ENCODE data around the gene CFAP43.
"Not testable (repeated sequence)": the region's sequence is repeated elsewhere in the genome, so short reads cannot be mapped to it uniquely, and the experiment has no call there.

The CFAP43 gene

GRCh38 chr10:104257235-104257634 is 25.1 kb upstream of the CFAP43 start:
- DNase-seq (ENCODE audit: low spot score): no peak

GRCh38 chr10:104256335-104256961 is 24.3 kb upstream of the CFAP43 start:
- DNase-seq (ENCODE audit: low spot score): peak; percentile 54

GRCh38 chr10:104255311-104255981 is 23.3 kb upstream of the CFAP43 start:
- peak; percentile 82 for DNase-seq (ENCODE audit: low spot score)

GRCh38 chr10:104254493-104255310 is 22.5 kb upstream of the CFAP43 start, which contains the start of gene GSTO1:
TSS of gene GSTO1 (plus strand) at chr10:104254892. CDS start at chr10:104254929, 37 bp downstream.
- peak; percentile 61 for DNase-seq (ENCODE audit: low spot score)

GRCh38 chr10:104253606-104254410 is 21.6 kb upstream of the CFAP43 start:
- DNase-seq (ENCODE audit: low spot score): no peak

GRCh38 chr10:104253106-104253505 is 20.9 kb upstream of the CFAP43 start:
- DNase-seq (ENCODE audit: low spot score): no peak

GRCh38 chr10:104252368-104252767 is 20.2 kb upstream of the CFAP43 start:
- DNase-seq (ENCODE audit: low spot score): no peak

- no peak for DNase-seq (ENCODE audit: low spot score)
These were observed 19.3 kb upstream of the CFAP43 start for GRCh38 chr10:104251443-104251842.

GRCh38 chr10:104250371-104250770 is 18.2 kb upstream of the CFAP43 start:
- DNase-seq (ENCODE audit: low spot score): no peak

- DNase-seq (ENCODE audit: low spot score): not testable (repeated sequence)
These were observed 16.8 kb upstream of the CFAP43 start for GRCh38 chr10:104248931-104249330.

- DNase-seq (ENCODE audit: low spot score): no peak
These were observed 15.5 kb upstream of the CFAP43 start for GRCh38 chr10:104247513-104248146.

GRCh38 chr10:104246976-104247375 is 14.8 kb upstream of the CFAP43 start:
- no peak for DNase-seq (ENCODE audit: low spot score)

- no peak for DNase-seq (ENCODE audit: low spot score)
These were observed 13.0 kb upstream of the CFAP43 start for GRCh38 chr10:104245066-104245632.

- no peak for DNase-seq (ENCODE audit: low spot score)
These were observed 11.3 kb upstream of the CFAP43 start for GRCh38 chr10:104243512-104243911.

GRCh38 chr10:104243009-104243408 is 10.8 kb upstream of the CFAP43 start:
- DNase-seq (ENCODE audit: low spot score): peak; percentile 87

- peak; percentile 90 for DNase-seq (ENCODE audit: low spot score)
These were observed 10.4 kb upstream of the CFAP43 start for GRCh38 chr10:104242545-104242944.

- no peak for DNase-seq (ENCODE audit: low spot score)
These were observed 7.9 kb upstream of the CFAP43 start for GRCh38 chr10:104240078-104240477.

- no peak for DNase-seq (ENCODE audit: low spot score)
These were observed 3.6 kb upstream of the CFAP43 start for GRCh38 chr10:104235801-104236200.

- no peak for DNase-seq (ENCODE audit: low spot score)
These were observed 2.8 kb upstream of the CFAP43 start for GRCh38 chr10:104234934-104235333.

- no peak for DNase-seq (ENCODE audit: low spot score)
These were observed 1.7 kb upstream of the CFAP43 start for GRCh38 chr10:104233817-104234216.

- DNase-seq (ENCODE audit: low spot score): no peak
These were observed 494 bp upstream of the CFAP43 start for GRCh38 chr10:104232613-104233102.
